RWPE2 (cell line): ENCODE data around the gene HADHA.

Experiments used
- ATAC-seq: fragments of 200-7000 bp; cut with Tn5 transposase; 3 replicates; pipeline ENCODE4 v1.9.1; 2021; ENCODE audit warnings: low read depth
- DNase-seq: peaks from one replicate; pipeline ENCODE4 v3.0.0-alpha.2; 2020; ENCODE audit warnings: low spot score
- H3K27ac ChIP-seq: fragments of 450-650 bp; 2 replicates; pipeline ENCODE4 v1.5.1; 2017; ENCODE audit warnings: mild to moderate bottlenecking; ENCODE audit not compliant: poor library complexity, severe bottlenecking
- H3K27me3 ChIP-seq: fragments of 250-450 bp; sonication (Bioruptor Pico); 2 replicates; pipeline ENCODE4 v1.5.1; 2021; ENCODE audit warnings: mild to moderate bottlenecking, moderate library complexity; ENCODE audit not compliant: insufficient read depth, poor library complexity, severe bottlenecking
- H3K36me3 ChIP-seq: fragments of 250-450 bp; sonication (Bioruptor Pico); 2 replicates; pipeline ENCODE4 v1.5.1; 2020; ENCODE audit warnings: low read depth, mild to moderate bottlenecking, moderate library complexity
- H3K4me1 ChIP-seq: fragments of 250-450 bp; sonication (Bioruptor Pico); 2 replicates; pipeline ENCODE4 v1.5.1; 2021; ENCODE audit warnings: mild to moderate bottlenecking, moderate library complexity; ENCODE audit not compliant: insufficient read depth, poor library complexity, severe bottlenecking
- H3K4me3 ChIP-seq: fragments of 250-450 bp; sonication (Bioruptor Pico); 2 replicates; pipeline ENCODE4 v1.5.1; 2021; ENCODE audit warnings: mild to moderate bottlenecking, moderate library complexity; ENCODE audit not compliant: severe bottlenecking
- H3K9me3 ChIP-seq: fragments of 250-450 bp; sonication (Bioruptor Pico); 2 replicates; pipeline ENCODE4 v1.5.1; 2021; ENCODE audit warnings: mild to moderate bottlenecking, moderate library complexity; ENCODE audit not compliant: severe bottlenecking
- CTCF ChIP-seq: fragments of 450-650 bp; IDR thresholded peaks from one replicate; pipeline ENCODE4 v1.5.1; 2017; ENCODE audit warnings: mild to moderate bottlenecking, moderate library complexity; ENCODE audit not compliant: poor library complexity, severe bottlenecking

HADHA gene

GRCh38 chr2:26165403-26165802 lies 79.0 kb downstream of the HADHA start:
- TF ChIP-seq CTCF, result no peak
- ATAC-seq, result no peak
- no peaks in the 10 kb centered on the region for H3K9me3 ChIP-seq
- H3K4me1 ChIP-seq, result no peaks in the 10 kb centered on the region
- H3K27ac ChIP-seq, result no peak overlapping the region
- DNase-seq, result no peak
- H3K4me3 ChIP-seq, result no peak overlapping the region
- no peaks in the 10 kb centered on the region for H3K27me3 ChIP-seq
- H3K36me3 ChIP-seq, result no peaks in the 10 kb centered on the region

GRCh38 chr2:26164641-26165211 lies 79.7 kb downstream of the HADHA start:
- no peak for TF ChIP-seq CTCF
- ATAC-seq, result no peak
- Histone ChIP-seq H3K36me3 (no peaks in the 10 kb centered on the region), H3K27me3 (no peaks in the 10 kb centered on the region), H3K27ac (no peak overlapping the region), H3K4me3 (no peak overlapping the region), H3K9me3 (no peaks in the 10 kb centered on the region), H3K4me1 (no peaks in the 10 kb centered on the region)
- no peak for DNase-seq

- H3K36me3 ChIP-seq, result no peaks in the 10 kb centered on the region
- no peaks in the 10 kb centered on the region for H3K27me3 ChIP-seq
- H3K4me1 ChIP-seq, result no peaks in the 10 kb centered on the region
- no peak overlapping the region for H3K27ac ChIP-seq
- TF ChIP-seq CTCF, result no peak
- H3K4me3 ChIP-seq, result no peak overlapping the region
- ATAC-seq, result no peak
- no peaks in the 10 kb centered on the region for H3K9me3 ChIP-seq
- no peak for DNase-seq
Measured at GRCh38 chr2:26164231-26164630, 80.2 kb downstream of the HADHA start.

GRCh38 chr2:26162963-26163362 lies 81.5 kb downstream of the HADHA start:
- ATAC-seq, result no peak
- no peaks in the 10 kb centered on the region for H3K27me3 ChIP-seq
- H3K9me3 ChIP-seq, result no peaks in the 10 kb centered on the region
- TF ChIP-seq CTCF, result no peak
- no peak for DNase-seq
- no peaks in the 10 kb centered on the region for H3K36me3 ChIP-seq
- no peaks in the 10 kb centered on the region for H3K4me1 ChIP-seq
- H3K27ac ChIP-seq, result no peak overlapping the region
- no peak overlapping the region for H3K4me3 ChIP-seq

- no peak for ATAC-seq
- H3K4me3 ChIP-seq, result no peak overlapping the region
- H3K27me3 ChIP-seq, result no peaks in the 10 kb centered on the region
- H3K9me3 ChIP-seq, result no peaks in the 10 kb centered on the region
- H3K27ac ChIP-seq, result no peak overlapping the region
- H3K4me1 ChIP-seq, result no peaks in the 10 kb centered on the region
- no peaks in the 10 kb centered on the region for H3K36me3 ChIP-seq
- no peak for DNase-seq
- TF ChIP-seq CTCF, result no peak
Measured at GRCh38 chr2:26161926-26162325, 82.5 kb downstream of the HADHA start.
